A673 (cell line): Measurements from ENCODE around the gene CALU. TPM values are rescaled to one million over a fixed set of nuclear protein-coding genes. Genes with fewer than 3 reads are reported as not detected.

Experiments used
- BruUV-seq: library from RNA; stranded (reverse); fragments of 400-500 nt; replicated peaks from 2 replicates; lab custom pipeline; 2021; lab: Mats Ljungman, UMichigan
- CTCF ChIA-PET: fragments of 300-600 bp; sonication (Branson Sonifier 250); formaldehyde crosslinking; loops from one replicate; lab custom pipeline; 2022; ENCODE audit warnings: antibody characterized with exemption; lab: Charles Lee
- POLR2A ChIA-PET: fragments of 300-600 bp; sonication (Branson Sonifier 250); formaldehyde crosslinking; loops from one replicate; lab custom pipeline; 2022; ENCODE audit warnings: antibody characterized with exemption; ENCODE audit not compliant: low non-redundant PET; lab: Charles Lee
- DNase-seq: peaks from one replicate; pipeline ENCODE4 v3.0.0-alpha.2; 2015; ENCODE audit warnings: low spot score
- H3K27ac ChIP-seq: fragments of 200-600 bp; sonication (generic); 2 replicates; pipeline ENCODE4 v1.5.1; 2016; ENCODE audit warnings: mixed run types, low read depth, mild to moderate bottlenecking, mixed read lengths, antibody characterized with exemption, low read length; ENCODE audit not compliant: poor library complexity, severe bottlenecking
- H3K27me3 ChIP-seq: fragments of 200-600 bp; sonication (generic); replicated peaks from 2 replicates; pipeline ENCODE4 v1.6.1; 2017; ENCODE audit warnings: mixed run types, low read depth, mild to moderate bottlenecking, mixed read lengths, antibody characterized with exemption, low read length; ENCODE audit not compliant: insufficient read depth, poor library complexity
- H3K36me3 ChIP-seq: fragments of 200-600 bp; sonication (generic); 2 replicates; pipeline ENCODE4 v1.6.1; 2016; ENCODE audit warnings: mixed run types, mild to moderate bottlenecking, mixed read lengths, antibody characterized with exemption, low read length; ENCODE audit not compliant: insufficient read depth, poor library complexity, severe bottlenecking
- H3K4me1 ChIP-seq: fragments of 200-600 bp; sonication (generic); 2 replicates; pipeline ENCODE4 v1.6.1; 2017; ENCODE audit warnings: mixed run types, mild to moderate bottlenecking, mixed read lengths, antibody characterized with exemption, low read length; ENCODE audit not compliant: insufficient read depth, poor library complexity, severe bottlenecking
- H3K4me3 ChIP-seq: fragments of 200-600 bp; sonication (generic); 2 replicates; pipeline ENCODE4 v1.5.1; 2016; ENCODE audit warnings: low read depth, mixed run types, mild to moderate bottlenecking, mixed read lengths, low read length; ENCODE audit not compliant: poor library complexity, severe bottlenecking
- H3K9me3 ChIP-seq: fragments of 200-600 bp; sonication (generic); 2 replicates; pipeline ENCODE4 v1.6.1; 2016; ENCODE audit warnings: mixed run types, low read depth, mild to moderate bottlenecking, mixed read lengths, antibody characterized with exemption, low read length; ENCODE audit not compliant: poor library complexity, severe bottlenecking
- CTCF ChIP-seq: fragments of 300-800, 200-600 bp; sonication (generic); conservative IDR thresholded peaks from 2 replicates; pipeline ENCODE4 v1.5.1; 2017; ENCODE audit warnings: low read depth, mild to moderate bottlenecking, antibody characterized with exemption, low read length, moderate library complexity, mixed read lengths
- EZH2 ChIP-seq: fragments of 200-600 bp; sonication (generic); IDR thresholded peaks from 2 replicates; pipeline ENCODE4 v1.6.1; 2017; ENCODE audit warnings: borderline replicate concordance, low read depth, mild to moderate bottlenecking, mixed read lengths, antibody characterized with exemption, low read length; ENCODE audit not compliant: poor library complexity, severe bottlenecking
- intact Hi-C: fragments of 100-400 bp; cut with micrococcal nuclease; formaldehyde crosslinking; loops from one replicate; pipeline ENCODE4 v1.10.0; 2022; ENCODE audit not compliant: unreplicated experiment
- total RNA-seq: library from RNA; stranded (reverse); gene quantifications from 2 replicates; pipeline ENCODE4 v1.2.3, GENCODE V29; 2021

Gene CALU
- total RNA-seq, 1 experiment from 2014 or later = 162 TPM

- no peaks in the 10 kb centered on the region for H3K9me3 ChIP-seq
- TF ChIP-seq CTCF (no peak), EZH2 (no peak)
- no peak for DNase-seq
- intact Hi-C loops = no loop called here
- H3K27ac ChIP-seq = no peak overlapping the region
- no peak overlapping the region for H3K4me3 ChIP-seq
- ChIA-PET POLR2A (no interaction called here), CTCF (no interaction called here)
- H3K27me3 ChIP-seq = no peaks in the 10 kb centered on the region
- H3K36me3 ChIP-seq = no peaks in the 10 kb centered on the region
- H3K4me1 ChIP-seq = no peaks in the 10 kb centered on the region
- no TSS peak for BruUV-seq
Observed at GRCh38 chr7:128805225-128805624, 66.1 kb downstream of the CALU start.

DNA sequence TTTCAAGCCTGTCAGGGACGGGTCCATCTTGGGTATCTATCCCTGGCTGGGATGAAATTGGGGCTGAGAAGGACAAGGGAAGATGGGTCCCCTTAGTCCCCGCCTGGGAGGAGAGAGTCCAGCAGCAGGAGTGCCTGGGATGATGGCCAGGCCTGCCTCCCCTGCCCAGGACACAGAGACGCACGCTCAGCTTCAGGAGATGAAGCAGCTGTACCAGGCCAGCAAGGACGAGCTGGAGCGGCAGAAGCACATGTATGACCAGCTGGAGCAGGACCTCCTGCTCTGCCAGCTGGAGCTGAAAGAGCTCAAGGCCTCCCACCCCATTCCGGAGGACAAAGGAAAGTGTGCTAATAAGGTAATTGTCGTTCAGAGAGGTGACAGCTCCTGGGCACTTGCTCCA, 68.0 kb downstream of the CALU start:
- CTCF ChIA-PET = no interaction called here
- H3K9me3 ChIP-seq = no peaks in the 10 kb centered on the region
- POLR2A ChIA-PET = no interaction called here
- no peaks in the 10 kb centered on the region for H3K36me3 ChIP-seq
- no TSS peak for BruUV-seq
- TF ChIP-seq CTCF = no peak
- no peak for TF ChIP-seq EZH2
- H3K27ac ChIP-seq = no peak overlapping the region
- peaks cover 7% of the 10 kb centered on the region for H3K4me1 ChIP-seq
- DNase-seq = no peak
- no peaks in the 10 kb centered on the region for H3K27me3 ChIP-seq
- H3K4me3 ChIP-seq = no peak overlapping the region
- intact Hi-C loops = no loop called here

- BruUV-seq = no TSS peak
- Histone ChIP-seq H3K9me3 (no peaks in the 10 kb centered on the region), H3K27me3 (no peaks in the 10 kb centered on the region), H3K4me3 (no peak overlapping the region), H3K27ac (no peak overlapping the region), H3K4me1 (peaks cover 18% of the 10 kb centered on the region), H3K36me3 (no peaks in the 10 kb centered on the region)
- no peak for DNase-seq
- TF ChIP-seq EZH2 (no peak), CTCF (no peak)
- POLR2A ChIA-PET = no interaction called here
- CTCF ChIA-PET = no interaction called here
- intact Hi-C loops = no loop called here
Observed at GRCh38 chr7:128809363-128809762, 70.2 kb downstream of the CALU start.
